ENCODE measurements around the gene SELENON.

The SELENON gene, protein sequence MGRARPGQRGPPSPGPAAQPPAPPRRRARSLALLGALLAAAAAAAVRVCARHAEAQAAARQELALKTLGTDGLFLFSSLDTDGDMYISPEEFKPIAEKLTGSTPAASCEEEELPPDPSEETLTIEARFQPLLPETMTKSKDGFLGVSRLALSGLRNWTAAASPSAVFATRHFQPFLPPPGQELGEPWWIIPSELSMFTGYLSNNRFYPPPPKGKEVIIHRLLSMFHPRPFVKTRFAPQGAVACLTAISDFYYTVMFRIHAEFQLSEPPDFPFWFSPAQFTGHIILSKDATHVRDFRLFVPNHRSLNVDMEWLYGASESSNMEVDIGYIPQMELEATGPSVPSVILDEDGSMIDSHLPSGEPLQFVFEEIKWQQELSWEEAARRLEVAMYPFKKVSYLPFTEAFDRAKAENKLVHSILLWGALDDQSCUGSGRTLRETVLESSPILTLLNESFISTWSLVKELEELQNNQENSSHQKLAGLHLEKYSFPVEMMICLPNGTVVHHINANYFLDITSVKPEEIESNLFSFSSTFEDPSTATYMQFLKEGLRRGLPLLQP

DNA sequence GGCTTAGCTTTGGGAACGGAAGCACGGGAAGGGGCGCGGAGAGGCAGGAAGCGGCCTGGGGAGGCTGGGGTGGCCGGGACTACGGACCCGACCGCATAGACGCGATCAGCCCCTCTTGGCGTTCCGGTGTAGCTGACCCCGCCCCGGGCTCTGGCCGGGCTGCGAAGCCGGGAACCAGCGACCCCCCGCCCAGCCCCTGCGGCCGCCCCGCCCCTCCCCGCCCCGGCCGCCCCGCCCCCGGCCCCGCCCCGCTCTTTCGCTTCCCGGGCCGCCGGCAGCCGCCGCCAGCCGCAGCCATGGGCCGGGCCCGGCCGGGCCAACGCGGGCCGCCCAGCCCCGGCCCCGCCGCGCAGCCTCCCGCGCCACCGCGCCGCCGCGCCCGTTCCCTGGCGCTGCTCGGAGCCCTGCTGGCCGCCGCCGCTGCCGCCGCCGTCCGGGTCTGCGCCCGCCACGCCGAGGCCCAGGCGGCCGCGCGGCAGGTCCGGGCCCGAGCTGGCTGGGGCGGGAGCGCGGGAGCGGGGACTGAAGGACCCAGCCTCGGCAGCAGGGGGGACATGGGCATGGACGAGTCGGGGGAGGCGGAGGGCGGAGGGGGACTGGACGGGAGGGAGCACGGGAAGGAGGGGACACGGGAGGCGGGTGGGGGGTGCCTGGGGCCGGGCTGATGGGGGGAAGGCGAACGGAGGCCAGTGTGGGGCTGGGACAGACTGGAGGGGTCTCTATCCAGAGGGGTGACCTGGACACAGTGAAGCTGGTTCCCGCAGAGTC lies at the start of gene SELENON:
SELENON (plus strand) TSS at position 259 of the 768 bp plus-strand sequence; CDS start at position 297, 38 bp downstream.
- DNase-seq, result peak; percentile 33

DNA sequence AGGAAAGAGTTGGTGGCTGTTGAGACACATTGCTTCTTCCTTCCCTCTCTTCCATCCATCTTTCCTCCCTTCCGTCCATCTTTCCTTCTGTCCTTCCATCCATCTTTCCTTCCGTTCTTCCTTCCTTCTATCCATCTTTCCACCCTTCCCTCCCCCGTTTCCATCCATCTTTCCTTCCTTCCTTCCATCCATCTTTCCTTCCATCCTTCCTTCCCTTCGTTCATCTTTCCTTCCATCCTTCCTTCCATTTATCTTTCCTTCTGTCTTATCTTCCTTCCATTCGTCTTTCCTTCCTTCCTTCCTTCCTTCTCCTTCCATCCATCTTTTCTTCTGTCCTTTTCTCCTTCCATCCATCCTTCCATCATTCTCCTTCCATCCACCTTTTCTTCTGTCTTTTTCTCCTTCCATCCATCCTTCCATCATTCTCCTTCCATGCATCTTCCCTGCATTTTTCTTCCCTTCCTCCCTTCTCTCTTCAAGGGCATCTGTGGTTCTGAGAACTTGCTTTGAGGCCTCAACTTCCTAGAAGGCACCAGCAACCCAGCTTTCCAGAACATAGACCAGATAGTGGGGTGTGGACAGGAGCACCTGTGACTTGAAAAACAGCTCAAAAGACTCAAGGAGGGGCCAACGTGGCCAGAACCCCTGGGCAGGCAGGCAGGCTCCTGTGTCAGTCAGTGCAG lies 48.9 kb upstream of the SELENON start:
- DNase-seq, result no peak

DNA sequence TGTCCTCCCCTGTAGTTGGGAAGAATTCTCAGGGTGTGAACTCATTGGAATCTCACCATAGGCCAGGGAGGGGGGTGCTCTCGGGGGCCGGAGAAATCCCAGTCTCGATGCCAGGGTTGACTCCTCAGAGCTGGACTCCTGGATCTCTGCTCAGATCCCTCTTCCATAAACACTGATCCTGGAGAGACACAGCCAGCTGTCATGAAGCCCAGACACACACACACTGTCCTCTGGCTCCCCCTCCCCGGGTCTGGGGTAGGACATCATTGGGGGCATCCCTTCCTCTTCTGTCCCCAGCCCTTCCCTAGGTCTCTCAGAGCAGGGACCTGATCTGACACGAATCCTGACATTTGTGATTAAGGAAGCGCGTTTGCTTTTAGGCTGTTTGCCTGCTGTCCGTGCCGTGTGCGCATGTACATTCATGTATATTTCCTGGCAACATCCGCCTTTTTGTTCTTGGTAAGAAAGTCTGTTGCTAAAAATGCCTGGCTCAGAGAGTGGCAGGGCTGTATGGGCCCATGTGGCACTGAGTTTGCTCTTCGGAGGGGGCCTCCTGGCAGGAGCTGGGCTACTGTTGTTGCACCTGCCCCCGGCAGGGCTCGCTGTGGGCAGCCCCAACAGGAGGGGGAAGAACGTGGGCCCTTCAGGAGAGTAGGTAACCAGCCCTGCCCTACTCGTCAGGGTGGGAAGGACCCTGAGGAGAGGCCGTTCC lies 45.4 kb upstream of the SELENON start:
- peak; percentile 41 for DNase-seq

DNA sequence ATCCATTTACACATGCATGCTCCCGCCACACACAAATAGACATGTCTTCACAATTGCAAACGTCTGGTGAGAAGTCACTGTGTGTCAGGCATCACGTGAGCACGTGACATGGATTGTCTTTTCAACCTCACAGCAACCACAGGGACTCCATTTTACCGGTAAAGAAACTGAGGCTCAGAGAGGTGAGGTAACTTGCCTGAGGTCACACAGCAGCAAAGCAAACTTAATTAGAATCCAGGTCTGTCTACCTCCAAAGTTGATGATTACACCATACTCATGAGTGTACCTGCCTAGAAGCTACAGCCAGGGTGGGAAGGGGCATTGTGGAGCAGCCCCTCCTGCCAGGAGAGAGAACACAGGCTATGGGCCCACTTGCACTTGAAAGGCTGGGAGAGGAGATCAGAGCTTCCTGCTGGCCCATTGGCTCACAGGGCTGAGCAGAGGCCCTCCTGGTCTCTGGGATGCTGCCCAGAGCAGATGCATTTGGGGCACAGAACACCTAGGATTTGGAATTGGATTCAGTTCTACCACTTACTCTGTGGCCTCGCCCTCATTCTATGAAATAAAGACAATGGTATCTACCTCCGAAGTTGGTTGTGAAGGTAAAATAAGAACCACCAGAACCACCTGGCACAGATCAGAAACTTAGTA lies 44.4 kb upstream of the SELENON start:
- no peak for DNase-seq

DNA sequence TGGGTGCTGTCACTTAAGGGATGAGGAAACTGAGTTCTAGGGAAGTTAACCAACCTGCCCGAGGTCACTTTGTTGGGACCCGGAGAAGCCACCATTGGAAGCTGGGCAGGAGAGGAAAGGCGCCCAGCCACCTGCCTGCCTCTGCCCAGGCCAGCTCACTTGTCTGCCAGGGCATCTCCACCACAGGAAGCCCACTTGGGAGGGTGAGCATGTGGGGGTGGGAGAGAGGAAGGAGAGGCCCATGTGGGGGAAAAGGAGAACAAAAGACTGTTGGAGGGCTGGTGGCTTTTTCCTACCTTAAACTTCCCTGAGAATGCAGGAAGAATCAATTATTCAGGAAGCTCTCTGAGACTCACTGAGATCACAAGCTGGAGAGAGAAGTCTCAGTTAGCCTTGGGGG lies 43.8 kb upstream of the SELENON start:
- DNase-seq, result no peak

DNA sequence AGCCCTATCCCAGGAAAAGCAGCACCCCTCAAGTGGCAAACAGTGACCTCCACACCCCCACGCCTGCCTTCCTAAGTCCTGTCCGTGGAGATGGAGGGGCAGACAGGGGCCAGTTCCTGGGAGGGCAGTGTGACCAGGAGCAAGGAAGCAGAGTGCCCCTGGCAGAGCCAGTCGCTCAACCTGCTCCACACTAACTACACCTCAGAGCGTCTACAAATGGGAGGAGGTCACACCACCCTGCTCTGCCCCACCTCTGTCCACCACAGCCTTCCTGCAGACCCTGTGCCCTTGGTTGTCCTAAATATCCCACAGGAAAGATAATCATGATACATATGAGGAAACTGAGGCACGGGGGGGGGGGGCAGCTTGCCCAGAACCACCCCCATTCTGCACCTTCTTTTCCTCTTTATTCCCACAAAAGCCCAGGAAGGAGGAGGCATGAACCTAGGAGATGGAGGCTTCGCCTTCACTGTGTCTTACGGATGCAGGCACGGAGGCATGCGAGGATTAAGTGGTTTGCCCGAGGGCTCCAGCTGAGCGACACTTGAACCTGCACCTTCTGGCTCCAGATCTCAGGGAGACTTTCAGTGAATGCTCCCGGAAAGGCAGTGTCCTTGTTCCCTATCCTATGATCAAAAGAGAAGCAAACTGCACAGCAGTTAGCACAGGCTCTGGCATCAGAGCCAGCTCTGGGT lies 42.7 kb upstream of the SELENON start:
- DNase-seq, result no peak

DNA sequence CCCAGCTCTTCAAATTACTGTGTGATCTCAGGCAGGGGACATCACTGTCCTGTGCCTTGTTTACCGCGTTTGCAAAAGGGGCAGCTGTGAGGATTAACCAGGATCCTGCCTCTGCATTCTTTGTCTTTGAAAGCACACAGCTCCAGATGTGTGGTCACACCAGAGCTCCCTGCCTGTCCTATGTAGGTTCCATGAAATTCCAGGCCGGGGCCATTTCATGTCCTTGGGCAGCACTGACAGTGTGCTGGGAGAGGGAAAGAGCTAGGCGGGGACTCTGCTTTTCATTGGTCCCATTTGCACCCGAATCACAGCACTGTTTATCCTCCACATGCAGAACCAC lies 42.2 kb upstream of the SELENON start:
- DNase-seq, result no peak

DNA sequence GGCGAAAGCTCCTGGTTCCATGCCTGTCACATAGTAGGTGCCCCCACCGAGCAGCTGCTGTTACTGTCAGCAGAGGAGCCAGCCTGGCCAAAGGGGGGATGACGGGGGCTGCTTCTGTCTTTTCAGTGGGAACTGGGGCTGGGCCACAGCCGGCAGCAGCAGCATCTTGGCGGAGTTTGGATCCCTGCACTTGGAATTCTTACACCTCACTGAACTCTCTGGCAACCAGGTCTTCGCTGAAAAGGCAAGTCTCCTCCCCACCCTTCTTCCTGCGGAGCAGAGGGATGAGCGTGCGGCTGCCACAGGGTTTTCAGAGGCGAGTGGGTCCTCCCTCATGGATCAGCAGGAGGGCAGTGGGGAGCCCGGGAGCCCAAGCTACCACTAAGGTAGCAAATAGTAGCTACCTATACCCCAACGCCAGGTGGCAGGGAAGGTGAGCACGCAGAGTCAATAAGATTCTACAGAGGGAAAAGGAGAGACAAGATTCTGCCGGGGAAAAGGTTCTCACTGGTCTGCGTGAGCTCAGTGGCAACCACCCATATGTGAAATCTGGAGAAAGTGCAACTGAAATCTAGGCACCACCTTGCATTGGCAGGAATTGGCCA lies 41.4 kb upstream of the SELENON start:
- no peak for DNase-seq

DNA sequence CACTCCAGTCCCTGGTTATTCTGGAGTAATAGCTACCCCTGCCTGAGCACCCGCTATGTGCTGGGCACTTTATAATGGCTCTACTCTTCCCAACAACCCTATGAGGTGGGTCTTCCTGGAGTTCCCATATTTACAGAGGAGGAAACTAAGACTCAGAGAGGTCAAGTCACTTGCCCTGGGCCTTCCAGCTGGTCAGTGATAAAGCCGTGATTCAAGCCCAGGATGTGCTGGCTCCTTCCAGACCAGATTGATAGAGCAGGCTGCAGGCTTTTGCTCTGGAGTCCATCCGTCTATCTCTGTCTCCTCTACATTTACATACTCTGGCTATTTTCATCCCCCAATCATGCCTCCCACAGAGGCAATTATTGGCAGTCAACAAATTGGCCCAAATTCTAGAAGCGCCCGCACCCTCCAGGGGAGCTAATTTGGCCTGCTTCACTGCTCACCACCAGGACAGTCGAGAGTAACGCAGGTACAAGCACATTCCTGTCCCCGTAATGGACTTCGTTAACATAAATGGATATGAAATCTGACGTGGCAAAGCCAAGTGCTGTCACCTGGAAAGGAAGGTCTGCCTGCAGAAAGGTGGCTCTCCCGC lies 39.8 kb upstream of the SELENON start:
- DNase-seq, result no peak

DNA sequence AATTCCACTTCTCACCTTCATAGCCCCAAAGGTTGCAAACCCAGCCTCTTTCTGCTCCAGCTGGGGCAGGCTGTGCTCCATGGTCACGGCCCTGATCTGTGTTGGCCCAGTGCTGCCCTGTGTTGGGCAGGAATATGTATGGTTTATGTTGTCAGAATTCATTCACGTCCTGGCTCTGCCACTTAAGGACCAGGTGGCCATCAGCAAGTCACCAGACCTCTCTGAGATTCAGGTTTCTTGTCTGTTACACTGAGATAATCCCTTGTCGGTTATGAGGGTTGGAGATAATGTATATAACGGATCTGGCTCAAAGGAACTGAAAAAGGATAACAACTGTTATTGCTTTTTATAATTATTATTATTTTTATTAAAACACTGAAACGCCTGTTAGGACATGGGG lies 39.1 kb upstream of the SELENON start:
- DNase-seq, result no peak

DNA sequence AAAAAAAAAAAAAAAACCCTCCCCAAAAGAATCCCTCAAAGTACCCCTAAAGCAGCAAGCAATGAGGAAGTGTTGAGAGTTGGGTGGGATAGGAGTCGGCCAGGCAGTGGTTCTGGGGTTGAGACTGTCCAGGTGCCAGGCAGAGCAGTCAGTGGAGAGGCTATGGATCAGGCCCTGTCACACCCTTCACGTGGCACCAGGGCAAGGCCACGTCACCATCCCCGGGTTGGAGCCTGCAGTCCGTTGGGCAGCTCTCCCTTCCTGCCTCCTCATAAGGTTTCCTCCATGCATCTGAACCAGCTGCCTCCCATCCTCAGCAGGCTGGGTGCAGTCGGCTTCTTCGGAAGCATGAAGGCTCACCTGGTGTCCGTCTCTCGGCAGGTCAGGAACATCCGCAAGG lies 36.5 kb upstream of the SELENON start:
- DNase-seq, result no peak

DNA sequence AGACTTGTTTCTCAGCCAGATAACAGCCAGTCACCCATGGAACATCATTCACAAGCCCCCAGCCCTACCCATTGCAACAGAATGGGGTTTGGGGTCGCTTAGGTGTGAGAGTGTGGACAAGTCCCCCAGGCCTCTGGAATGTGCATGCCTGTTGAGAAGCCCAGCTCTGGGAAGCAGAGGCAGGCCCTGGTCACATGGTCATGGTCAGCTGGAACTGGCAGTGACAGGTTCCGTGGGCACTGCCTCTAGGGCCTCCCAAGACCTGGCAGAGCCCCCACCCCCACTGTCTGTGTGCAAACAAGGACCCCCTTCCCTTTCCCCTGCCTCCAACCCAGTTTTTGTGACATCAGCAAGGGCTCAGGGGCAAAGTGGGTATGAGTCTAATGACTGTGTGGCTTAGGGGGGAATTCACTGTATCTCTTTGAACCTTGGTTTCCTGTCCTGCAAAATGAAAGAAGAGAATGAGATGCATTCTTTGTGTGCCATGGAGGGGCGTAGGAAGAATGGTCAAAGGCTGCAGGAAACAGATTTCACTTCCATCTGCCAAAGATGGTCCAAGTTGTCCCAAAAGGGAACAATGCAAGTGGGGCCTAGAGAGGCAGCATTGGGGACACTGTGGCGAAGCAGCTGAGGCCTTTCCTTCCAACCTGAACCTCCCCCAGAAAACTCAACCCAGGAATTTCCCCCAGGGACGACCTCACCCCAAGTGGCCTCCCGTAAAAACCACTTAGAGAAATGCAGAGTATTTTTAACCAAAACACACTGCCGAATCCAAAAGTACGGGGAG lies 34.7 kb upstream of the SELENON start:
- DNase-seq, result no peak

DNA sequence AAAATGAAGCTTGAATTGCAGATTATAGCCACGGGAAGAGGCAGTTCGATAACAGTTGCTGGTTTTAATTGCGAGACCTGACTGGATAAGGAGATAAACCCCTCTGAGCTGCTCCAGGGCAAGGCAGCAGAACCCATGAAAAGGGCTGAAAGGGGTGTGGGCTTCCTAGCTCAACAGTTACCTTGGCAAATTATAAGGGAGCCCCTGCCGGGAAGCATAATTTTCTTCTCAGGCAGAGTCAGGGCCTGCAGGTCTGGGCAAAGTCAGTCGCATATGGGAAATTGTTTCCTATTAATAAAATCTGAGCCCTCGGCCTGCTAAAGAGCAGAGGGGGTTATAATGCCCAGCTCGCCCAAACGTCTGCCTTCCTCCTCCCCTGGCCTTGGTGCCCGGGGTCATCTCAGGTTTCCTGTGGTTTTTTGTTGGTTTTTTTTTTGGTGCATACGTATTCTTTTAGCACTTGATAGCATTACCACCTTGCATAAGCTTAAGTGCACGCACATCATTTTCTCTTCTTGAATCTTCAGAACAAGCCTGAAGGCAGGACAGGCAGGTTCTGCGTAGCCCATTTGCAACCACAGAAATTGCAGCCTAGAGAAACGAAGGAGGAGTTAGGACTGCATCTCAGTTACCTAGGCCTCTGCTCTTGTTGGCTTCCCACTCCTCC lies 33.9 kb upstream of the SELENON start:
- no peak for DNase-seq

DNA sequence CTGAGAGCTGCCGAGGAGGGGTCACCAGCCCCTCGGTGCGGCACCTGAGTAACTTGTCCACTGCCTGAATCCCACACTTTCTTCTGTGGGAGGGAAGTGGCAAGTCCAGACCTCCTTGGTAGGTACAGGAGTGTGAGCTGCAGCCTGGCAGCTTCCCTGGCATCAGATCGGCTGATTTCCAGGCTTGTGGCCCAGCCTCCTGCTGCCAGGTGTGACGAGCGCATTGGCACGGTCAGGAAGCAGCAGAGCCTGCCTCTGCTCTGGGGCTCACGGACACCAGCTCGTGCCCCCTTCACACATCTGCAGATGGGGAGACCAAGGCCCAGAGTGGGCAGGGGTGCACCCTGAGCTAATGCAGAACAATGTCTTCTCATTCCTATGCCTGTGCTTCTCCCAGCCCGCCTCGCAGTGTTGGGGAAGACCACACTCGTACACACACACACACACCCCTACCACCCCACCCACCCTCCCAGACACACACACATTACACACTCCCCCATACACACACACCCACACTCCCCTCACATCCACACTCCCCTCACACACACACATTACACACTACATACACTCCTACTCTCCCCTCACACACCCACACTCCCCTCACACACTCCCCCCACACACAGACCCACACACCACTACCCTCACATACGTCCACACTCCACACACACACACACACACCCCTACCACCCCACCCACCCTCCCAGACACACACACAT lies 33.1 kb upstream of the SELENON start:
- no peak for DNase-seq

DNA sequence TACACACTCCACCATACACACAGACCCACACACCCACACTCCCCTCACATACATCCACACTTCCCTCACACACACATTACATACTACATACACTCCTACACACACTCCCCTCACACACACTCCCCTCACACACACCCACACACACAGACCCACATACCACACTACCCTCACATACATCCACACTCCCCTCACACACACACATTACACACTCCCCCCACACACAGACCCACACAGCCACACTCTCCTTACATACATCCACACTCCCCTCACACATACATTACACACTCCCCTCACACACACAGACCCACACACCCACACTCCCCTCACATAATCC lies 32.6 kb upstream of the SELENON start:
- DNase-seq, result no peak

DNA sequence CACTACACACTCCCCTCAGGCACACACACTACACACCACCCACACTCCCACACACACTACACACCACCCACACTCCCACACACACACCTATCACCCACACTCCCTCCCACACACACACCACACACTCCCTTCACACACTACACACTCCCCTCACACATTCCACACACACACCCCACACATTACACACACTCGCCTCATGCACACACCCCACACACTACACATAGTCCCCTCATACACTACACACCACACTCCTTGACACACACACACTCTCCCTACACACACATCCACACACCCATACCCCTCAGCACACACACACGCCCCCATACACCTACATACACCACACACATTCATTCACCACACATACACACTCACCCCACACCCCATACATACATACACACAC lies 31.0 kb upstream of the SELENON start:
- DNase-seq, result no peak

DNA sequence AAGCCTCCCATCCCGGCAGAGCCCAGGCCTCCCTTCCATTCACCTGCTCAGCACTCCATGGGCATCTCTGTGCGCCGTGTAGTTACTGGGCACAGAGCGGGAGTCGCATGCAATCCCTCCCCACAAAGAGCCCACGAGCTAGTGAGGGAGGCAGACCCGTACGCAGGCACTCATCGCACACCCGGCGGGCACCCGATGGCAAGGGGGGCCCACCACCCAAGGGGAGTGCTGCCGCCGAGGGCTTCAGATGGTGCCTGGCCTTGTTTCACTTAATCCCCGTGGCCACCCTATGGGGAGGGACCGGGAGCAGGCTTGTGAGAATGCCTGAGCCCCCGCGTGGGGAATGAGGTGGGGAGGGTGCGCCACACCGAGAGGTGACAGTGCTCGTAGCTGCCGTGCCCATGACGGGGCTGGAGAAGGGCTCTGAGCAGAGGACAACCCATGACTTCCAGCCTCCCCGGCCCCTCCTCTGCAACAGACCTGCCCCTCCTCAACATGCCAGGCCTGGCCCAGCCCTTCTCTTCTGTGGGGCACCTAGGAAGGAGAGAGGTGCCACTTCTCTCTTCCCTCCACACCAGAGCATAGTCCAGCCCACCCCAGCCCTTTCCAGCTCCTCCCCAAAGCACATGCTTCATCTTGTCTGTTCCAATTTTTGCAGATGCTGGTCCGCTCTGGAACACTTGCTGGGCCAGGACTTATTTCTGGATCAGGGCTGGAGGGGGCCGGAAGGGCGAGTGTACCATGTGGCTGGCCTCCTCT lies 30.2 kb upstream of the SELENON start:
- DNase-seq, result no peak
